Smooth muscle cell (in vitro differentiated cells): Measurements from ENCODE around the gene SLBP. TPM values are rescaled to one million over a fixed set of nuclear protein-coding genes. Genes with fewer than 3 reads are reported as not detected.

Experiments
- DNase-seq: peaks from one replicate; lab custom pipeline; 2025; ENCODE audit not compliant: unreplicated experiment; lab: John Stamatoyannopoulos, UW
- H2AFZ ChIP-seq: fragments of 200-600 bp; sonication (generic); 2 replicates; pipeline ENCODE4 v1.6.0; 2016; ENCODE audit warnings: antibody characterized with exemption, low read depth, mild to moderate bottlenecking
- H3F3A ChIP-seq: fragments of 200-600 bp; sonication (generic); 2 replicates; pipeline ENCODE4 v1.6.0; 2017; ENCODE audit warnings: antibody characterized with exemption, low read depth
- H3K27ac ChIP-seq: fragments of 200-600 bp; sonication (generic); 2 replicates; pipeline ENCODE4 v1.5.1; 2016; ENCODE audit warnings: low read depth, mild to moderate bottlenecking
- H3K27me3 ChIP-seq: fragments of 200-600 bp; sonication (generic); 2 replicates; pipeline ENCODE4 v1.6.1; 2016; ENCODE audit warnings: low read depth, mild to moderate bottlenecking
- H3K36me3 ChIP-seq: fragments of 200-600 bp; sonication (generic); 2 replicates; pipeline ENCODE4 v1.5.1; 2016; ENCODE audit warnings: low read depth
- H3K4me1 ChIP-seq: fragments of 200-600 bp; sonication (generic); 2 replicates; pipeline ENCODE4 v1.5.1; 2016; ENCODE audit warnings: low read depth
- H3K4me2 ChIP-seq: fragments of 200-600 bp; sonication (generic); 2 replicates; pipeline ENCODE4 v1.6.0; 2016; ENCODE audit warnings: mild to moderate bottlenecking
- H3K4me3 ChIP-seq: fragments of 200-600 bp; sonication (generic); 2 replicates; pipeline ENCODE4 v1.5.1; 2016; ENCODE audit warnings: mild to moderate bottlenecking
- H3K79me2 ChIP-seq: fragments of 200-600 bp; sonication (generic); 2 replicates; pipeline ENCODE4 v1.6.0; 2016; ENCODE audit warnings: low read depth, mild to moderate bottlenecking
- H3K9ac ChIP-seq: fragments of 200-600 bp; sonication (generic); 2 replicates; pipeline ENCODE4 v1.6.0; 2016; ENCODE audit warnings: low read depth
- H3K9me3 ChIP-seq: fragments of 200-600 bp; sonication (generic); replicated peaks from 2 replicates; pipeline ENCODE4 v1.5.1; 2016; ENCODE audit warnings: low read depth
- H4K20me1 ChIP-seq: fragments of 200-600 bp; sonication (generic); 2 replicates; pipeline ENCODE4 v1.6.0; 2016; ENCODE audit warnings: low read depth
- CTCF ChIP-seq: fragments of 200-600 bp; sonication (generic); IDR thresholded peaks from 2 replicates; pipeline ENCODE4 v1.5.1; 2017; ENCODE audit warnings: borderline replicate concordance, mild to moderate bottlenecking, antibody characterized with exemption; ENCODE audit not compliant: insufficient read depth, poor library complexity, severe bottlenecking
- WGBS: methylation state at CpG from one replicate; pipeline ENCODE4 v1.1.7; 2016; ENCODE audit warnings: low lambda C conversion rate; 5-methylcytosine and 5-hydroxymethylcytosine counted together
- polyA plus RNA-seq: library from polyadenylated mRNA; unstranded; fragments of >200 nt; fragmentation: Nextera tagmentation; extraction: Ambion mirVana; gene quantifications from 2 replicates; pipeline ENCODE4 v1.2.1, GENCODE V29; 2016
- total RNA-seq: library from RNA; depleted of rRNA; stranded (reverse); fragments of >200 nt; gene quantifications from 2 replicates; pipeline ENCODE4 v1.2.3, GENCODE V29; 2014

The SLBP gene
- total and polyA plus RNA-seq, 2 experiments from 2014 or later, result 55.4 to 63.9 TPM

GRCh38 chr4:1714303-1715001 is 2.3 kb upstream of the SLBP start:
- Histone ChIP-seq H2AFZ (no peak overlapping the region), H3K79me2 (peaks cover 30% of the 10 kb centered on the region), H3F3A (no peaks in the 10 kb centered on the region), H3K27me3 (no peaks in the 10 kb centered on the region), H3K36me3 (no peaks in the 10 kb centered on the region), H3K4me1 (peaks cover 11% of the 10 kb centered on the region), H4K20me1 (peaks cover 22% of the 10 kb centered on the region), H3K9me3 (no peaks in the 10 kb centered on the region), H3K4me2 (no peak overlapping the region), H3K4me3 (no peak overlapping the region), H3K9ac (no peak overlapping the region), H3K27ac (no peak overlapping the region)
- 90% methylated on average over 9 of the region's 9 CpGs for WGBS
- TF ChIP-seq CTCF, result no peak
- DNase-seq, result no peak

GRCh38 chr4:1713003-1713851 is 1.1 kb upstream of the SLBP start:
- Histone ChIP-seq H3K4me3 (peak overlapping the region; percentile 88), H3K9me3 (no peaks in the 10 kb centered on the region), H3K4me2 (peak overlapping the region; percentile 86), H3K79me2 (peaks cover 31% of the 10 kb centered on the region), H3K9ac (peak overlapping the region; percentile 96), H3K27me3 (no peaks in the 10 kb centered on the region), H3K4me1 (peaks cover 17% of the 10 kb centered on the region), H3K27ac (peak overlapping the region; percentile 97), H2AFZ (peak overlapping the region; percentile 93), H4K20me1 (peaks cover 34% of the 10 kb centered on the region), H3K36me3 (no peaks in the 10 kb centered on the region), H3F3A (peaks cover 7% of the 10 kb centered on the region)
- no peak for DNase-seq
- WGBS, result 33% methylated on average over 35 of the region's 35 CpGs
- no peak for TF ChIP-seq CTCF

- Histone ChIP-seq H3K9me3 (no peaks in the 10 kb centered on the region), H3K36me3 (no peaks in the 10 kb centered on the region), H3F3A (peaks cover 7% of the 10 kb centered on the region), H3K4me2 (peak overlapping the region; percentile 86), H3K79me2 (peaks cover 42% of the 10 kb centered on the region), H2AFZ (peak overlapping the region; percentile 1), H3K9ac (peak overlapping the region; percentile 96), H3K4me3 (peak overlapping the region; percentile 88), H3K4me1 (peaks cover 17% of the 10 kb centered on the region), H4K20me1 (peaks cover 43% of the 10 kb centered on the region), H3K27ac (peak overlapping the region; percentile 97), H3K27me3 (no peaks in the 10 kb centered on the region)
- no peak for DNase-seq
- WGBS, result under 1% methylated on average over 69 of the region's 85 CpGs
- TF ChIP-seq CTCF, result no peak
Measured at GRCh38 chr4:1711571-1712215, 426 bp downstream of the SLBP start.
